Measurements from ENCODE around the gene RAB34.

RAB34 gene

DNA sequence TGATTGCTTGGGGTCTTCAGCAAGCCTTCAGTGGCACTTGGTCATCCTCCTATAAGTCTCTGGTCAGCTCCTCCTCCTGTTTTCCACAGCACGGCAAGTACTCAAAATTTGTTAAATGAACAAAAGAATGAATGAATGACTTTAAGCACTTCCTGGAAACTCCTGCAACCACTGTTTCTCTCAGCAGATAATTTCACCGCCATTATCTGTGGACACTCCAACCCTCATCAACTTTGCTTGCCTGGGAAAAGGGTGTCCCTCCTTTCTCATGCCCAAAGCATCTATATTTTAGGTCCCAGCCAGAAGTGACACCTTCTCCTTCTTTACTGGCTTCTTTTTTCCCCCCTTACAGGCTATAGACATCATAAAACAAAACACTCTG lies 10.3 kb downstream of the RAB34 start:
- H3K27ac ChIP-seq, result no peak overlapping the region
- TF ChIP-seq ZFX (IDR thresholded peaks at IDR 0.05), result no peak
- TF ChIP-seq, protein P1, sequence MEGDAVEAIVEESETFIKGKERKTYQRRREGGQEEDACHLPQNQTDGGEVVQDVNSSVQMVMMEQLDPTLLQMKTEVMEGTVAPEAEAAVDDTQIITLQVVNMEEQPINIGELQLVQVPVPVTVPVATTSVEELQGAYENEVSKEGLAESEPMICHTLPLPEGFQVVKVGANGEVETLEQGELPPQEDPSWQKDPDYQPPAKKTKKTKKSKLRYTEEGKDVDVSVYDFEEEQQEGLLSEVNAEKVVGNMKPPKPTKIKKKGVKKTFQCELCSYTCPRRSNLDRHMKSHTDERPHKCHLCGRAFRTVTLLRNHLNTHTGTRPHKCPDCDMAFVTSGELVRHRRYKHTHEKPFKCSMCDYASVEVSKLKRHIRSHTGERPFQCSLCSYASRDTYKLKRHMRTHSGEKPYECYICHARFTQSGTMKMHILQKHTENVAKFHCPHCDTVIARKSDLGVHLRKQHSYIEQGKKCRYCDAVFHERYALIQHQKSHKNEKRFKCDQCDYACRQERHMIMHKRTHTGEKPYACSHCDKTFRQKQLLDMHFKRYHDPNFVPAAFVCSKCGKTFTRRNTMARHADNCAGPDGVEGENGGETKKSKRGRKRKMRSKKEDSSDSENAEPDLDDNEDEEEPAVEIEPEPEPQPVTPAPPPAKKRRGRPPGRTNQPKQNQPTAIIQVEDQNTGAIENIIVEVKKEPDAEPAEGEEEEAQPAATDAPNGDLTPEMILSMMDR (conservative IDR thresholded peaks at IDR 0.05), result no peak

DNA sequence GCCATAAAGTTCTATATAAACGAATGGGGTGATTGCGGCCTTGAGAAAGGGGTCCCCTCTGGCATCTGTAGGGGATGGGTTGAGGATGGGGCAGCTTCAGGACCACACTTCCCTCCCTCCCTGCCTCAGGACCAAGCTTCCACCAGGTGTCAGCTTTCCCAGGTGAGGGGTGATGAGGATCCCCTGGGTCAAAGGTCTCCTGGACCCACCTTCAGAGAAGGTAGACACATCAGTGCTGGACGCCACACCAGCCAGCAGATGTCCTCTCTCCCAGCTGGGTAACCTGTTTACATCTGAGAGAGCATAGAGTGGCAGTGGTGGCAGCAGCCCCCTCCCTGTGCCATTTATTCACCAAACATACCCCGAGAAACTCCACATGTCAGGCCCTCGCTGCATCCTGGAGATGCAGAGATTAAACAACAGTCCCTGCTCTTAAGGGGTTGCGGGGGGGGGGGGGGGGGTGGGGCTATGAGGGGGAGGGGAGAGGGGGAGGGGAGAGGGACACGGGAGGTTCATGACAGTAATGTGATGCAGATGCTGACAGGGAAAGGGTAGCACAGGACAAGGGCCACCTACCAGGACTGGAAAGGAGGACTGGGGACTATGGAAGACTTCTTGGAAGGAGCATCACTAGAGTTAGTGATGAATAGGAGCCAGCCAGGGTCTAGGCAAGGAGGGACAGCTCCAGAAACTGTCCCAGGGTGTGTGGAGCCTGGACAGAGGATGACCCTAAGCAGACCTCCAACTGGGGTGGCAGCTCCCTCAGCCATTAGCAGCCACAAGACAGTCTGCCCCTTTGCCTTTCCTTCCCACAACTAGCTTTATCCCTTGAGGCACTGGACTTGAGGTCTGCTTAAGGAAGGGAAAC lies 11.0 kb downstream of the RAB34 start:
- no peak for TF ChIP-seq ZFX (IDR thresholded peaks at IDR 0.05)
- TF ChIP-seq, protein P1 (conservative IDR thresholded peaks at IDR 0.05), result no peak
- H3K27ac ChIP-seq, result no peak overlapping the region

DNA sequence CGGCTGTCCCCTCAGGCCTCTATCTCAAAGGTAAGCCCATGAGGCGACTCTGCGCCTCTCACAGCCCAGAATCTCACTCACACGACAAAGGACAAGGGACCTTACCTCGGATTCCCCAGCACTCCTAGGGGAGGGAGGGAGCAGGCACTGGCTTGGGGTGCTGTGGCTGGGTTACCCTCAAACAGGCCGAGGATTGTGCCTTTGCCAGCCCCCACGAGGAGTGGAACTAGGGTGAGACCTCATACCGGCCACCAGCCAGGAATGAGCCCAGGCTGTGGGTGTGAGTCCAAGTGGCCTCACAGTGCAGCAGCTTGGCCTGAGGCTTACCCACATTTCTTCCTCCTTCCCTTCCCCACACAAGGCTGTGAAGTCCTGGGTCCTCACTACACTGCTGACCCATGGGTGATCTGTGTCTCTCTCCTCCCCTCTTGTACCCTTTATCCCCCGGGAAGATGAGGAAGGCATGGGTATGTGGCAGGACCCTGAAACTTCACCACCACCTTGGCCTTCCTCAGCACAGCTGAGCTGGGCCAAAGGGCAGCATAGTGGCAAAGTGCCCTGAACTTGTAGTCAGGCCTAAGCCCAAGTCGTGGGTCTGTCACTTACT lies 11.8 kb downstream of the RAB34 start:
- TF ChIP-seq ZFX (IDR thresholded peaks at IDR 0.05), result no peak
- TF ChIP-seq, protein P1 (conservative IDR thresholded peaks at IDR 0.05), result no peak
- H3K27ac ChIP-seq, result no peak overlapping the region

DNA sequence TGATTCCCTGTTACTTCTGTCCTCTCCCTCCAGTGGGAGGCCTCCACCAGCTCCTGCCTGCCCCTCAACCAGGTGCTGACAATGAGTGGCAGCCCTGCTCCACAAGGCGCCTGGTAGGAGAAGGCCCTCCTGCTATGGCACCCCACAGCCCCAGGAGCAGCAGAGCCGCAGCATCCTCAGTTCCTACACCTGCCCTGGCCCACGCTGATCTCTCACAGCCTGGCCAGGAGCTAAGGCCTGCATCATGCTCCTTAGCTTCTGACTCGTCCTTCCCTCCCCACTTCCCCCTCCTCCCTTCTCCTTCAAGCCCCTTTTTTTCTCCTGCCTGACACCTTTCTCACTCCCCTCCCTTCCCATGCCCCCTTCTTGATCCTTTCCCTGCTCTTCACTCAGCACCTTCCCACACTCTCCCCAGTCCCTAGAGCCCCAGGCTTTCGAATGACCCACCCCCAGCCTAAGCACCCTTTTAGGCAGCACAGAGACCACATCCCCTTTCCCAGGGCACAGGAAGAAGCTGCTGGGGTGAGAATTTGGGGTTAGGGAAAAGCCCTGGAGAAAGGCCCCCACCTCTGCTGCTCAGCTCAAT lies 12.5 kb downstream of the RAB34 start:
- no peak for TF ChIP-seq ZFX (IDR thresholded peaks at IDR 0.05)
- TF ChIP-seq, protein P1 (conservative IDR thresholded peaks at IDR 0.05), result no peak
- no peak overlapping the region for H3K27ac ChIP-seq

- no peak for TF ChIP-seq ZFX (IDR thresholded peaks at IDR 0.05)
- TF ChIP-seq, protein P1 (conservative IDR thresholded peaks at IDR 0.05), result no peak
- no peak overlapping the region for H3K27ac ChIP-seq
Observed at GRCh38 chr17:28704219-28704858, 13.3 kb downstream of the RAB34 start.

DNA sequence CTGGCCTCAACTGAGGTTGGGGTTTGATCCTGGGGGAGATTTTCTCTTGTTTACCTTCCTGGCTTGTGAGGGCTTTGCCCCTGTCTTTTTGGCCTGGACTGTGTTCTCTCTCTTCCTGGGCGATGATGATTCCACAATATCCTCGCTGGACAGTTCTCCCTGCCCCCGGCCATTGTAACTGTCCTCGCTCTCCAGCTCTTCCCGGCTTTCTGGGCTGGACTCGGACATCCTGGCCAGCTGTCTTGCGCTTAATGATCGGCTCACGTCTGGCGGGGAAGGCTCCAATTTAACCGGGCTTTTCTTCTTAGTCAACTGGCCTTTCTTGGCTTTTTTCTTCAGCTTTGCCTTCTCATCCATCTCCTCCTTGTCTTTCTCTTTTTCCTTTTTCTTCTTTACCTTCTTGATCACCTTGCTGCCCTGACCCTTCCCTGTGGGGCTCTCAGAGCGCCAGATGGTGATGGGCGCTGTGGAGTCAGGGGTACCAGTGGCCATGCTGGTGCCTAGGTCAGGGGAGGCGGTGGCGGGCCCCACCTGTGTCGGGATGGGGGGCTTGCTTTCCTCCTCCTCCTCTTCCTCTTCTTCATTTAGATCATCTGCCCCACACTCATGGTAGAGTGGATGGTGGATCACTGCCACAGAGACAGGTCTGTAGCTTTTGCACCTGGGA lies 14.0 kb downstream of the RAB34 start:
- TF ChIP-seq, protein P1 (conservative IDR thresholded peaks at IDR 0.05), result no peak
- no peak for TF ChIP-seq ZFX (IDR thresholded peaks at IDR 0.05)
- H3K27ac ChIP-seq, result no peak overlapping the region
